Thoracic aorta (tissue), 2 donors: ENCODE data around the gene FCHO1. TPM values are rescaled to one million over a fixed set of nuclear protein-coding genes. Genes with fewer than 3 reads are reported as not detected.

ENCODE experiments used
- ATAC-seq: fragments of 150-250 bp; one replicate; pipeline ENCODE4 v1.8.0; 2017; ENCODE audit warnings: low read depth; ENCODE audit not compliant: insufficient number of reproducible peaks, low FRiP score
- DNase-seq: peaks from one replicate; pipeline ENCODE4 v3.0.0-alpha.2; 2020; ENCODE audit warnings: low spot score
- H3K27ac ChIP-seq, 2 donors: fragments of 200-600 bp; sonication (generic); 1 replicate in 1 of 2; 2 replicates in 1 of 2; pipeline ENCODE4 v1.5.1; 2016; ENCODE audit warnings: mild to moderate bottlenecking in 2 of 2, moderate library complexity in 2 of 2
- H3K27me3 ChIP-seq: fragments of 200-600 bp; sonication (generic); replicated peaks from 2 replicates; pipeline ENCODE4 v1.6.0; 2016; ENCODE audit warnings: mild to moderate bottlenecking; ENCODE audit not compliant: insufficient read depth
- H3K36me3 ChIP-seq: fragments of 200-600 bp; sonication (generic); one replicate; pipeline ENCODE4 v1.5.1; 2016
- H3K4me1 ChIP-seq, 2 donors: fragments of 200-600 bp; sonication (generic); 1 replicate in 1 of 2; 2 replicates in 1 of 2; pipeline versions ENCODE4 v1.5.1 to v1.6.0; 2016; ENCODE audit warnings: low read depth in 2 of 2, mild to moderate bottlenecking in 1 of 2; ENCODE audit not compliant: control insufficient read depth in 1 of 2
- H3K4me3 ChIP-seq: fragments of 200-600 bp; sonication (generic); 2 replicates; pipeline ENCODE4 v1.5.1; 2016; ENCODE audit warnings: mild to moderate bottlenecking
- H3K9me3 ChIP-seq: fragments of 200-600 bp; sonication (generic); 2 replicates; pipeline ENCODE4 v1.5.1; 2016
- CTCF ChIP-seq: fragments of 200-600 bp; sonication (generic); IDR thresholded peaks from one replicate; pipeline ENCODE4 v1.5.1; 2019; ENCODE audit warnings: antibody characterized with exemption
- total RNA-seq, 2 donors: library from RNA; depleted of rRNA; stranded (reverse); fragments of >200 nt; gene quantifications; one replicate each; pipeline versions ENCODE4 v1.1.0 to v1.2.3, GENCODE V29; 2016

Gene FCHO1
- total RNA-seq, 2 donors from 2014 or later: 8.5 to 8.9 TPM

GRCh38 chr19:17832443-17833208, 81.3 kb downstream of the FCHO1 start:
- H3K36me3 ChIP-seq: no peaks in the 10 kb centered on the region
- DNase-seq (no peak), ATAC-seq (no peak)
- H3K27me3 ChIP-seq: no peaks in the 10 kb centered on the region
- no peaks in the 10 kb centered on the region for H3K4me1 ChIP-seq
- no peaks in the 10 kb centered on the region for H3K9me3 ChIP-seq
- H3K27ac ChIP-seq: no peak overlapping the region
- no peak for TF ChIP-seq CTCF
- H3K4me3 ChIP-seq: no peak overlapping the region

GRCh38 chr19:17834350-17835181, 83.3 kb downstream of the FCHO1 start:
- Histone ChIP-seq H3K27ac (no peak overlapping the region), H3K27me3 (no peaks in the 10 kb centered on the region), H3K36me3 (no peaks in the 10 kb centered on the region), H3K4me3 (no peak overlapping the region), H3K9me3 (no peaks in the 10 kb centered on the region), H3K4me1 (no peaks in the 10 kb centered on the region)
- TF ChIP-seq CTCF: no peak
- DNase-seq: no peak
- no peak for ATAC-seq

- Histone ChIP-seq H3K27me3 (no peaks in the 10 kb centered on the region), H3K27ac (no peak overlapping the region), H3K4me1 (no peaks in the 10 kb centered on the region), H3K36me3 (no peaks in the 10 kb centered on the region), H3K4me3 (no peak overlapping the region), H3K9me3 (no peaks in the 10 kb centered on the region)
- DNase-seq (no peak), ATAC-seq (no peak)
- no peak for TF ChIP-seq CTCF
These were observed 84.1 kb downstream of the FCHO1 start for GRCh38 chr19:17835182-17836006.

- Histone ChIP-seq H3K4me3 (no peak overlapping the region), H3K36me3 (no peaks in the 10 kb centered on the region), H3K27me3 (no peaks in the 10 kb centered on the region), H3K4me1 (peaks cover 0 to under 1% of the 10 kb centered on the region in 2 donors), H3K9me3 (no peaks in the 10 kb centered on the region), H3K27ac (no peak overlapping the region)
- DNase-seq: no peak
- no peak for ATAC-seq
- TF ChIP-seq CTCF: no peak
These were observed 85.3 kb downstream of the FCHO1 start for GRCh38 chr19:17836530-17836929.
